IMR-90 (cell line): ENCODE results near the gene SPAG16.

Experiments
- BHLHE40 ChIP-seq: fragments of 150-350 bp; IDR thresholded peaks from 2 replicates; pipeline ENCODE4 v1.6.1; 2016; ENCODE audit warnings: mild to moderate bottlenecking, low read depth, low read length
- CEBPB ChIP-seq: IDR thresholded peaks from 2 replicates; pipeline ENCODE4 v1.6.1; 2012; ENCODE audit warnings: low read depth, low read length, improper control_type of control experiment
- CTCF ChIP-seq: conservative IDR thresholded peaks from 2 replicates; pipeline ENCODE4 v1.5.1; 2012; ENCODE audit warnings: mild to moderate bottlenecking, low read depth, low read length, improper control_type of control experiment
- ELK1 ChIP-seq: fragments of 150-350 bp; IDR thresholded peaks from 2 replicates; pipeline ENCODE4 v1.6.1; 2016; ENCODE audit warnings: low read depth, mild to moderate bottlenecking, low read length, moderate library complexity, borderline replicate concordance
- FOS ChIP-seq: fragments of 150-350 bp; IDR thresholded peaks from 2 replicates; pipeline ENCODE4 v1.6.1; 2016; ENCODE audit warnings: low read depth, low read length
- MAFK ChIP-seq: IDR thresholded peaks from 2 replicates; pipeline ENCODE4 v1.6.1; 2012; ENCODE audit warnings: low read depth, low read length, improper control_type of control experiment
- MAZ ChIP-seq: IDR thresholded peaks from 2 replicates; pipeline ENCODE4 v1.6.1; 2012; ENCODE audit warnings: low read depth, mild to moderate bottlenecking, low read length, improper control_type of control experiment, moderate library complexity, borderline replicate concordance
- MXI1 ChIP-seq: IDR thresholded peaks from 2 replicates; pipeline ENCODE4 v1.6.1; 2012; ENCODE audit warnings: low read depth, mild to moderate bottlenecking, low read length, moderate library complexity, borderline replicate concordance
- POLR2A ChIP-seq: IDR thresholded peaks from 2 replicates; pipeline ENCODE4 v1.6.1; 2012; ENCODE audit warnings: mild to moderate bottlenecking, low read depth, low read length
- RAD21 ChIP-seq: IDR thresholded peaks from 2 replicates; pipeline ENCODE4 v1.6.1; 2012; ENCODE audit warnings: low read length, improper control_type of control experiment
- RCOR1 ChIP-seq: IDR thresholded peaks from 2 replicates; pipeline ENCODE4 v1.6.1; 2012; ENCODE audit warnings: mild to moderate bottlenecking, low read length, improper control_type of control experiment; ENCODE audit not compliant: insufficient replicate concordance
- RFX5 ChIP-seq: IDR thresholded peaks from 2 replicates; pipeline ENCODE4 v1.8.0; 2012; ENCODE audit warnings: low read depth, mild to moderate bottlenecking, low read length, moderate library complexity
- SMC3 ChIP-seq: fragments of 150-350 bp; IDR thresholded peaks from 2 replicates; pipeline ENCODE4 v1.6.1; 2016; ENCODE audit warnings: low read depth, mild to moderate bottlenecking, antibody characterized with exemption, low read length, moderate library complexity

- TF ChIP-seq RAD21 (no peak), FOS (peak; percentile 54), POLR2A (no peak), MAFK (no peak), CTCF (no peak), SMC3 (no peak), CEBPB (no peak), RFX5 (no peak), MAZ (no peak), ELK1 (no peak), BHLHE40 (no peak), MXI1 (no peak), RCOR1 (no peak)
These were observed 841.9 kb downstream of the SPAG16 start for GRCh38 chr2:214126135-214126534.
